Pancreas (tissue), 10 donors: ENCODE results near the gene ARID3A. TPM values are rescaled to one million over a fixed set of nuclear protein-coding genes. Genes with fewer than 3 reads are reported as not detected.

Experiments used
- ATAC-seq, 4 donors: fragments of 200-7000 bp; cut with Tn5 transposase; one replicate each; pipeline versions ENCODE4 v1.8.0 to v1.9.1; 2020; ENCODE audit warnings: mild to moderate bottlenecking in 4 of 4, moderate library complexity in 4 of 4
- DNase-seq, 6 donors: peaks; one replicate each; pipeline ENCODE4 v3.0.0-alpha.2; 2020
- FAIRE-seq: peaks from 2 replicates; lab custom pipeline; 2012; peaks lifted over from hg19 to GRCh38; lab: Jason Lieb, UNC
- H3K27ac ChIP-seq, 4 donors: fragments of 200-600 bp; sonication (generic); 1 replicate in 3 of 4; 2 replicates in 1 of 4; pipeline versions ENCODE4 v1.5.0 to v1.8.0; 2020
- H3K27me3 ChIP-seq, 4 donors: fragments of 200-600 bp; one replicate each; pipeline ENCODE4 v1.8.0; 2021
- H3K36me3 ChIP-seq, 3 donors: fragments of 200-600 bp; sonication (generic) in 1 of 3; one replicate each; pipeline versions ENCODE4 v1.5.0 to v1.8.0; 2020 to 2021
- H3K4me1 ChIP-seq, 3 donors: fragments of 200-600 bp; one replicate each; pipeline ENCODE4 v1.8.0; 2021
- H3K4me3 ChIP-seq, 4 donors: fragments of 200-600 bp; sonication (generic) in 2 of 4; one replicate each; pipeline versions ENCODE4 v1.5.0 to v1.8.0; 2020 to 2021
- H3K9me3 ChIP-seq, 4 donors: fragments of 200-600 bp; one replicate each; pipeline ENCODE4 v1.8.0; 2021
- WGBS, 2 donors: extraction: QIAGEN DNeasy Blood & Tissue Kit; methylation state at CpG; one replicate each; pipeline ENCODE4 v1.1.7; 2013; 5-methylcytosine and 5-hydroxymethylcytosine counted together
- intact Hi-C, 3 donors: fragments of 100-400 bp; cut with DNase I; formaldehyde crosslinking; loops; one replicate each; pipeline versions ENCODE4 v1.11.1 to v1.14.2; 2022
- polyA plus RNA-seq, 2 donors: library from polyadenylated mRNA; stranded (reverse); fragments of 200-250 nt; gene quantifications; one replicate each; pipeline ENCODE4 v1.2.3, GENCODE V29; 2013
- total RNA-seq, 6 donors: library from RNA; stranded (reverse); fragmentation: NEBNext Ultra II Directional in 4 of 6; extraction: Animal tissue kit (Norgen Biotek cat#: 25700) in 4 of 6; gene quantifications; one replicate each; pipeline versions ENCODE4 v1.2.1 to v1.2.4, GENCODE V29; 2021 to 2023
- TF ChIP-seq, protein P1 (sequence below), 4 donors: fragments of 200-600 bp; sonication (generic) in 3 of 4; IDR thresholded peaks; one replicate each; pipeline versions ENCODE4 v1.5.0 to v1.8.0; 2021; ENCODE audit warnings: antibody characterized with exemption in 4 of 4
- donor health status: healthy with polysubstance abuse.
- donor health status: DM: no; HTN: no; CAD: no; lungs with moderate emphysema.
- donor health status: DM: no; HTN: no; CAD: no.
- donor health status: control.
- donor health status: control.
- donor health status: Bipolar disorder and iron deficiency.
- donor health status: DM: yes; HTN: yes; CAD: no.
- donor health status: DM: no; HTN: no; CAD: no.
- donor health status: DM: no; HTN: no; CAD: no.
- donor health status: DM: yes; HTN: yes; CAD: no.

ARID3A gene
- total and polyA plus RNA-seq, 8 donors, result 4.6 to 8.5 (median 7.1) TPM

DNA sequence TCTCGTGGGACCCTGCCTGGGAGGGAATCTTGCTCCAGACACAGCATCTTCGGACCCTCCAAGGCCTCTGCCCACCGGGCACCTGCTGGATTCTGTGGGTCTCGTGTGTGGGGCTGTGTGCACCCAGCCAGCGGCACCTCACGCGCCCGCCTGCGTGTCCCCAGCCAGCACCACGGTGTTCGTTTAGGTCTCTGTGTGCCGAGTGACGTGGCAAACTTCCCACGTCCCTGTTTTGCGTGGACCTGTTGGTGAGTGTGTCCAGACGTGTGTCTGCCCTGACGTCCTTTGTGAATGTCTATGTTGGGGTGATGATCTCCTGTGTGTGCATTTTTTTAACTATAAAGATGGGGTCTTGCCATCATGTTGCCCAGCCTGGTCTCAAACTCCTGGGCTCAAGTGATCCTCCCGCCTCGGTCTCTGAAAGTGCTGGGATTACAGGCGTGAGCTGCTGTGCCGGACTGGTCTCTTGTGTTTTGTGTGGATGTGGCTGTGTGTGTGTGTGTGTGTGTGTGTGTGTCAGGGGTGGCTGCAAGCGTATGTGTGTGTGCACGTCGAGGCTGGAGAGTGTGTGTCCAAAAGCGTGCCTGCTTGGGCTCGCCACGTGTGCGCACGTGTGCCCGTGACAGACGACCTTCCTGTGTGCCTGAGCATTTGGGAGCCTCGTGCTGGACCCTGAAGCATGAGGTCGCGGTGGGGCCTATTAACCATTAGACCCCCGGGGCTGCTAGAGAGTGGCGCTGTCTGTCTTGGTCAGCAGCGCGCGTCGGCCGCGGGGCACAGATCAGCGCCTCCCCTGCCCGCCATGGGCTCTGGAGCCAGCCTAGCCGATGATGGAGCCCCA is 15.7 kb downstream of the ARID3A start:
- Histone ChIP-seq H3K4me3 (peak overlapping the region; percentile 2 to 36 (median 20)), H3K27me3 (no peaks in the 10 kb centered on the region), H3K4me1 (peaks cover 15 to 32% (median 17%) of the 10 kb centered on the region in 3 donors), H3K27ac (peak overlapping the region; percentile 83 to 94 (median 86)), H3K9me3 (no peaks in the 10 kb centered on the region), H3K36me3 (no peaks in the 10 kb centered on the region)
- intact Hi-C loops, result loop anchor here in 1 of 3 donors (5.0 kb wide), 1 partner anchor 36 kb away; no protein-coding TSS in a partner anchor
- TF ChIP-seq, protein P1, sequence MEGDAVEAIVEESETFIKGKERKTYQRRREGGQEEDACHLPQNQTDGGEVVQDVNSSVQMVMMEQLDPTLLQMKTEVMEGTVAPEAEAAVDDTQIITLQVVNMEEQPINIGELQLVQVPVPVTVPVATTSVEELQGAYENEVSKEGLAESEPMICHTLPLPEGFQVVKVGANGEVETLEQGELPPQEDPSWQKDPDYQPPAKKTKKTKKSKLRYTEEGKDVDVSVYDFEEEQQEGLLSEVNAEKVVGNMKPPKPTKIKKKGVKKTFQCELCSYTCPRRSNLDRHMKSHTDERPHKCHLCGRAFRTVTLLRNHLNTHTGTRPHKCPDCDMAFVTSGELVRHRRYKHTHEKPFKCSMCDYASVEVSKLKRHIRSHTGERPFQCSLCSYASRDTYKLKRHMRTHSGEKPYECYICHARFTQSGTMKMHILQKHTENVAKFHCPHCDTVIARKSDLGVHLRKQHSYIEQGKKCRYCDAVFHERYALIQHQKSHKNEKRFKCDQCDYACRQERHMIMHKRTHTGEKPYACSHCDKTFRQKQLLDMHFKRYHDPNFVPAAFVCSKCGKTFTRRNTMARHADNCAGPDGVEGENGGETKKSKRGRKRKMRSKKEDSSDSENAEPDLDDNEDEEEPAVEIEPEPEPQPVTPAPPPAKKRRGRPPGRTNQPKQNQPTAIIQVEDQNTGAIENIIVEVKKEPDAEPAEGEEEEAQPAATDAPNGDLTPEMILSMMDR (IDR thresholded peaks at IDR 0.05), result no peak
- DNase-seq (no peak), FAIRE-seq (no peak), ATAC-seq (no peak)
- 50 to 56% methylated on average over 39 to 45 of the region's 45 CpGs for WGBS, 2 donors

DNA sequence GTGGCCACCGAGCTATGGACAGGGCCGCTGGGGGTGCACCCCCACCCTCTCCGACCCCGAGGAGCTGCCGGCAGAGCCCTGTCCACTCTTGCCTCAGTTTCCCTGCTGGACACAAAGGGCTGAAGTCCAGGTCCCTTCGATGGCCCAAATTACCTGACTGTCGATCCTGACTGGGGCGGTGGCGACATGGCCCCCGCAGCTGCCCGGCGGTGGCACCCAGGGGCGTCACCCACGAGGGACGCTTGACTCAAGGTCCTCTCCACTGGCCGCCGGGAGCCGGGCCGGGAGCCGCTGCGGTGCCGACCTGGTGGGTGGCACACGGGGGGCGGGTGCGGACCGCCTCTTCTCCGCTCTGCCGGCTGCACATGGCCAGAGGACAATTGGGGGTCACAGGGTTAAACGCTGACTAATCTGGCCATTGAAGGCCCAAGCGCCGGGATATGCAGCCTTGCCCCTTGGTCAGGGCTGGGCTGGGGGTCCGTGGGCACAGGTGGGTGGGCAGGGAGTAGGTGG is 16.4 kb downstream of the ARID3A start:
- H3K4me3 ChIP-seq, result no peak overlapping the region
- ATAC-seq (no peak), FAIRE-seq (no peak), DNase-seq (peak in 1 of 6 donors; percentile 81)
- TF ChIP-seq, protein P1 (IDR thresholded peaks at IDR 0.05), result no peak
- no peaks in the 10 kb centered on the region for H3K36me3 ChIP-seq
- H3K27ac ChIP-seq, result no peak overlapping the region
- H3K27me3 ChIP-seq, result no peaks in the 10 kb centered on the region
- peaks cover 15 to 32% (median 17%) of the 10 kb centered on the region in 3 donors for H3K4me1 ChIP-seq
- intact Hi-C loops, result loop anchor here in 1 of 3 donors (5.0 kb wide), 1 partner anchor 35 kb away; no protein-coding TSS in a partner anchor
- 90 to 93% methylated on average over 32 of the region's 32 CpGs for WGBS, 2 donors
- no peaks in the 10 kb centered on the region for H3K9me3 ChIP-seq

DNA sequence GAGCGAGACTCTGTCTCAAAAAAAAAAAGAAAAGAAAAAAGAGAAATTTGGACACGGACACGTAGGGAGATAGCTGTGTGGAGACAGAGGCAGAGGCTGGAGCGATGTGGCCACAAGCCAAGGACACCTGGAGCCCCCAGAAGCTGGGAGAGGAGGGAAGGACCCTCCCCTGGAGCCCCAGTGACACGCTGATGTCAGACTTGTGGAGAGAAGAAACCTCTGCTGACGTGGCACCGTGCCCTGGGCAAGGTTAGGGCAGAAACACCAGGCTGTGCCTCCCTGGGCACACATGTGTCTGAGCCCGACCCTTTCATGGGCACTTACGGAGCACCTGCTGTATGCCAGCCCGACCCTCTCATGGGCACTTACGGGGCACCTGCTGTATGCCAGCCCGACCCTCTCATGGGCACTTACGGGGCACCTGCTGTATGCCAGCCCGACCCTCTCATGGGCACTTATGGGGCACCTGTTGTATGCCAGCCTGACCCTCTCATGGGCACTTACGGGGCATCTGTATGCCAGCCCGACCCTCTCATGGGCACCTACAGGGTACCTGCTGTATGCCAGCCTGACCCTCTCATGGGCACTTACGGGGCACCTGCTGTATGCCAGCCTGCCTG is 17.8 kb downstream of the ARID3A start:
- Histone ChIP-seq H3K4me3 (no peak overlapping the region), H3K9me3 (no peaks in the 10 kb centered on the region), H3K36me3 (no peaks in the 10 kb centered on the region), H3K27me3 (no peaks in the 10 kb centered on the region), H3K27ac (no peak overlapping the region), H3K4me1 (peaks cover 10 to 27% (median 17%) of the 10 kb centered on the region in 3 donors)
- TF ChIP-seq, protein P1 (IDR thresholded peaks at IDR 0.05), result no peak
- no peak for FAIRE-seq
- DNase-seq, result peak in 2 of 6 donors; percentile 54 to 76
- intact Hi-C loops, result loop anchor here in 1 of 3 donors (5.0 kb wide), 1 partner anchor 34 kb away; no protein-coding TSS in a partner anchor
- 96 to 98% methylated on average over 17 of the region's 17 CpGs for WGBS, 2 donors
- ATAC-seq, result no peak

DNA sequence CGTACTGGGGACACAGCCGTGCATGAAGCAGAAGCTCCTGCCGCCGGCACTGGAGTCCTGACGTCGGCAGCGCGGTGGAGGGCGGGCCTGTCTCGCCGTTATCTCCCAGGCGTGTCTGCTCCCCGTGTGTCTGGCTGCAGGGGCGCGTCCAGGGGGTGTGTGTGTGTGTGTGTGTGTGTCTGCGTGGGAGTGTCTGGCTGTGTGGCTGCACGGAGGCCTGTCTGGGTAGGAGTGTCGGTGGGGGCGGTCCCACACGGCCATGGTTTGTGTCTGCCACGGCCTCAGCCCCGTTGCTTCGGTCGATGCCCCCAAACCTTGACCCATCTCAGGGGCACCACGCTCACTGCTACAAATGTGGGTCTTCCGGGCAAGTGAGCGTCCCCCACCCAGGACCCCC is 18.3 kb downstream of the ARID3A start:
- Histone ChIP-seq H3K9me3 (no peaks in the 10 kb centered on the region), H3K4me3 (no peak overlapping the region), H3K27me3 (no peaks in the 10 kb centered on the region), H3K27ac (no peak overlapping the region), H3K36me3 (no peaks in the 10 kb centered on the region), H3K4me1 (peaks cover 8 to 25% (median 17%) of the 10 kb centered on the region in 3 donors)
- no peak for ATAC-seq
- TF ChIP-seq, protein P1 (IDR thresholded peaks at IDR 0.05), result no peak
- no peak for FAIRE-seq
- intact Hi-C loops, result loop anchor here in 1 of 3 donors (5.0 kb wide), 1 partner anchor 33 kb away; no protein-coding TSS in a partner anchor
- WGBS, 2 donors, result 74 to 83% methylated on average over 27 of the region's 27 CpGs
- peak in 2 of 6 donors; percentile 39 to 67 for DNase-seq
